ENCODE measurements around the gene COL9A3.

Gene COL9A3

DNA sequence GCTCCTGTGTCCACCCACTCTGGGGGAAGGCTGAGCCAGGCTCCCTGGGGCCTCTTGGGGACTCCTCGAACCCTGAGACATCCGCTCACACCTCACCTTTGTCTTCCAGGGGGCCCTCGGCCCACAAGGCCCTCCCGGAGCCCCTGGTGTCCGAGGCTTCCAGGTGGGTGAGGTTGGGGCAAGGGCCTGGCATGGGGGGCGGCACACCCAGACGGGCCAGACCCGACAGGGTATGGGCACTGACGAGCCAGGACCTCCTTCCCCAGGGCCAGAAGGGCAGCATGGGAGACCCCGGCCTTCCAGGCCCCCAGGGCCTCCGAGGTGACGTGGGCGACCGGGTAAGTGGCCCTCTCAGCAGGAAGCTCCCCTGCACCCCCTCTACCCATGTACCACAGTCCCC, 13.4 kb downstream of the COL9A3 start:
- no peak for DNase-seq
- in situ Hi-C loops (cut with MboI; ENCODE audit: low pct_unique_long_range_greater_than_20kb, low sequenced_read_pairs): no loop called here

DNA sequence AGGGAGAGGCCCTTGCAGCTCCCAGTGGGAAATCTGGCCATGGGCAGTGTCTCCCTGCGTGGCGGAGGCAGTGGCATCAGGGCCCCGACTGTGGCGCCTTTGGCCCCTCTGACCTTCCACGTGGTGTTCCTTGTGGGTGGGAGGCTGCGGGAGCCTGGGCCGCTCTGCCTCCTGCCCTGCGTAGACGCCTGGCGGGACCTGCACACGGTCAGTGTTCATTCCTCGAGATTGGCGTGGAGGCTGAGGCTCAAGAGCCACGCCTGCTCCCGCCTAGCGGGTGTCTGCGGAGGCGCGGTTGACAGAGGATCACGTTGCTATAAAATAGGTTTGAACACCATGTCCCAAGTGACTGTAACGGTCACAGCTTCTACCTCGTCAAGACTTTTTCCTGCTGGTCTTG, 14.0 kb downstream of the COL9A3 start:
- in situ Hi-C loops (cut with MboI; ENCODE audit: low pct_unique_long_range_greater_than_20kb, low sequenced_read_pairs): no loop called here
- DNase-seq: no peak

DNA sequence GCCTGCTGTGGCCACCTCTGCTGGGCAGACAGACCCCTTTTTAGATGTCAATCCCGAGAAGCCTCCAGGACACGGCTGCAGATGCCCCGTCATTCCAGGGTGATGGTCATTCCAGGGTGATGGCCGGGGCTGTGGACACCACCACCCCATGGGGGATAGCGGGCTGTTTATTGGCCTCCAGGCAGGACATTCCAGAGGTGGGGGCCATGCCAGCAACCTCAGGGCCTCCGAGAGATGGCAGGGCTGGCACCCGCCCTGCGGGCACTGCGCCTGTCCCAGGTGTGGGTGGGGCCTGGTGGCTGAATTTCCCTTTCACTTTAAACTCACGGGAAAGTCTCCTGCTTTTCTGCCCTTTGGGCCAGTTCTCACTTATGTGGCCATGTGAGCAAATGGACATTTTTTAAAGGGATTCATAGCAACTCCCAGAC, 14.5 kb downstream of the COL9A3 start:
- no peak for DNase-seq
- in situ Hi-C loops (cut with MboI; ENCODE audit: low pct_unique_long_range_greater_than_20kb, low sequenced_read_pairs): no loop called here

DNA sequence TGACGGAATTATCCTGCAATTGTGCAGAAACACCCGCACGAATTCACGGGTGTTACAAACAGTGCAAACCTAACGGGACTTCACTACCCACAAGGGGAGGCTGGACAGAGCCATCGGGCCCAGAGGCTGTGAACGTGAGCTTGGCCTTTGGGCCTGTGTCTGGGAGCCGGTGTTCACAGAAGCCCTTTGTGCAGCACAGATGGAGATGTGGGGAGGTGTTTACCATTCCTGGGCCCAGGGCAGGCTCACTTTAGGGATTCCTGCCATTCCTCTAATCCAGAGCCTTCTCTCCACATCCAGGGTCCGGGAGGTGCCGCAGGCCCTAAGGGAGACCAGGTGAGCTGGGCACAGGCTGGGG, 15.0 kb downstream of the COL9A3 start:
- in situ Hi-C loops (cut with MboI; ENCODE audit: low pct_unique_long_range_greater_than_20kb, low sequenced_read_pairs): no loop called here
- no peak for DNase-seq

DNA sequence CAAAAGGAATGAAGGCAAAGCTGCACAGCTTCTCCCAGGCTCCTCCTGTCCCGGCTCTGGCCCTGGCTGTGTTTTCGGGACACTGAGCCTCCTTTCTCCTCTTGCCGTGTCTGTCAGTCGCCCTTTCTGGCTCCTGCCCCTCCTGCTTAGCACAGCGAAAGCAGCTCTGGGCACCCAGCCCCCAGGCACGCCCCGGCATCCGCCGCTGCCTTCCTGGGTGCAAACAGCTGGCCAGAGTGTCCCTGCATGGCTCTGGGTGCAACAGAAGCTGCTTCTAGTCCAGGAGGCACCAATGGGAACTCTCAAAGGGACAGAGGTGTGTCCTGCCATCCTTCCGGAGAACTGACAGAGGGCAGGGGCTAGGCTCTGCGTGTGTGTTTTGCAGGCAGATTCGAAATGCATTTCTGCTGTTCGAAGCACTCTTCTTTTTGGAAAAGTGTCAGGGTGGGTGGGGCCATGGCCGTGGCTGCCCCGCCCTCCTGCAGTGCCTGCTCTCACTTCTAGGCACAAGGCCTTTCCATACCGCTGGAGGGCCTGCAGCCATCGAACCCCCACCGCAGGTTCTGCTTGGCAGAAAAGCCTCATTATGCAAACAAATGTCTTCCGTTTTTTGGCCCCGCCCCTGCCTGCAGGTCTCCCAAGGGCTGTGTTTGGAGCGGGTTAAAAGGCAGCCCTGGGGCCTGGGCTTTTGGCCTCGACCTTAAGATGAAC, 15.5 kb downstream of the COL9A3 start:
- in situ Hi-C loops (cut with MboI; ENCODE audit: low pct_unique_long_range_greater_than_20kb, low sequenced_read_pairs): no loop called here
- DNase-seq: peak; percentile 96

DNA sequence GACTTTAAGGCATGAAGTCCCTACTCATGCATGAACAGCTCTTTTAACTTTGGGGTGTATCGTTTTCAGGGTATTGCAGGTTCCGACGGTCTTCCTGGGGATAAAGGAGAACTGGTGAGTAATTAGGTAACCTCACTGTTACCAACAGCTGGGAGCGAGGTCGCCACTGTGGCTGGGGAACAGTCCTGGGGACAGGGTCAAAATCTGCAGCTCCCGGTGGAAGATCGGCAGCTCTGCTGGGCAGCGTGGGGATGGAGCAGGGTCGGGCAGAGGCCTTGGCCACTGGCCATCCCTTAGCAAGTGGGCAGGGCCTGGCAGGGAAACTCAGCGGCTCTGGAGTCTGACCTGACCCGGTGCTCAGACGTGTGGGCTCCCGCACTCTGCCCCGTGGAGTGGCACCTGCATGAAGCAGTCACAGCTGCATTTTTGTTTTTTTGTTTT, 16.1 kb downstream of the COL9A3 start:
- DNase-seq: no peak
- in situ Hi-C loops (cut with MboI; ENCODE audit: low pct_unique_long_range_greater_than_20kb, low sequenced_read_pairs): no loop called here

DNA sequence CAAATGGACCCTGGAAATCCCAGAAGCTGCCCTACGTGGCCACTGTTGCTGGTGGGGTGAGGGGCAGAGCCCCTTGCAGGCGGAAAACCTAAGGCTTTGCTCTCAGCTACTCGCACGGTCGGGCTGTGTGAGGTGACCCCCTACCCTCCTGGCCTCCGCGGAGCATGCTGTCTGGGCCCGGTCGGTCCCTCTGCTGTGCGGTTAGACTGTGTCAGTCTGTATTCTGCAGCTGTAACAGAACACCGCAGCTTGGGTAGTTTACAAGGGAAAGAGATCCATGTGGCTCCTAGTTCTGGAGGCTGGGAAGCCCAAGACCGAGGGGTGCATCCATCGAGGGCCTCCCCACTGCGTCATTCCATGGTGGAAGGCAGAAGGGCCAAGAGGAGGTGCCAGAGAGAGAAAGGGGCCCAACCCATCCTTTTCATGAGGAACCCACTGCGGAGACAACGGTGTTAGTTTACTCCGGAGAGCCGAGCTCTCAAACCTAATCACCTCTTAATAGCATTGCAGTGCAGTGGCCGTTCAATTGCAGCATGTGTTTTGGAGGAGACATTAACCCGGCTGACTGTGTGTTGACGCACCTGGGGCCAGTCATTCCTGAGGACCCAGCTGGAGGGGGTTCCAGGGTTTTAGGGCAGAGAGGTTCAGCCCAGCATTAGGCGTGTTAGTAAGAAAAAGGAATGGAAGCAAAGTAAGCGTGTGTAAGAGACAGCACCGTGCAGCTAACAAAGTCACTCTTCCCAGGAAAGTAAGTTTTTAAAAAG, 18.3 kb downstream of the COL9A3 start:
- DNase-seq: no peak
- in situ Hi-C loops (cut with MboI; ENCODE audit: low pct_unique_long_range_greater_than_20kb, low sequenced_read_pairs): no loop called here

DNA sequence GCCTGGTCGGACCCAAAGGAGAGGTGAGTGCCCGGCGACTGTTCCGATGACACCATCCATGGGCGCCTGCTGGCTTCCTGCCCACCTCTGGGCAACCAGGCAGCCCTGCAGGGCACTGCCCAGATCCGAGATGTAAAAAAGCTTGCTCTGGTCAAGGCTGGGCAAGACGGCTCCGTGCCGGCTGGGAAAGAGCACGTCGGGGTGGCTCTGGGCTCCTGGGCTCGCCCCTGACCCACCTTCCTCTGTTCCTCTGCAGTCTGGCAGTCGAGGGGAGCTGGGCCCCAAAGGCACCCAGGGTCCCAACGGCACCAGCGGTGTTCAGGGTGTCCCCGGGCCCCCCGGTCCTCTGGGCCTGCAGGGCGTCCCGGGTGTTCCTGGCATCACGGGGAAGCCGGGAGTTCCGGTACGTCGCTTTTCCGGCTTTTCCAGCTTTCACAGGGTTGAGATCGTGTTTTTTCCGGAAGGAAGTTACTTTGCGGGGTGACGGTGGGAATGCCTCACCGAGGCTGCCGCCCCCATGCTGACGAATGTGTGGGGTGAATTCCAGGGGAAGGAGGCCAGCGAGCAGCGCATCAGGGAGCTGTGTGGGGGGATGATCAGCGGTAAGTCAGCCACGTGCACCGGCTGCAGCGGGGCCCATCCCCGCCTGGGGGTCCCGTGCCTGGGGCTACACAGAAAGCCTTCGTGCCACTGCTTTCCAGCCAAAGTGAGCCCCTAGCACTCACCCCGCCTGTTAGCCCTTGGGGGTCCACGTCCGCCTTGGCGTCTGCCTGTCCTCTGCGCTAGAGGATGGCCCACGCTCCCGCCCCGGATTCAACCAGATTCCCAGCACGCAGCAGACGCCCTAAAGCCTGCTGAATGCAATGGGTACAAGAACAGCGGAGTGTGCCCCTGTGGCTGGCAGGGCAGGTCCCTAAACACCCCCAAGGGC, 19.3 kb downstream of the COL9A3 start:
- in situ Hi-C loops (cut with MboI; ENCODE audit: low pct_unique_long_range_greater_than_20kb, low sequenced_read_pairs): no loop called here

DNA sequence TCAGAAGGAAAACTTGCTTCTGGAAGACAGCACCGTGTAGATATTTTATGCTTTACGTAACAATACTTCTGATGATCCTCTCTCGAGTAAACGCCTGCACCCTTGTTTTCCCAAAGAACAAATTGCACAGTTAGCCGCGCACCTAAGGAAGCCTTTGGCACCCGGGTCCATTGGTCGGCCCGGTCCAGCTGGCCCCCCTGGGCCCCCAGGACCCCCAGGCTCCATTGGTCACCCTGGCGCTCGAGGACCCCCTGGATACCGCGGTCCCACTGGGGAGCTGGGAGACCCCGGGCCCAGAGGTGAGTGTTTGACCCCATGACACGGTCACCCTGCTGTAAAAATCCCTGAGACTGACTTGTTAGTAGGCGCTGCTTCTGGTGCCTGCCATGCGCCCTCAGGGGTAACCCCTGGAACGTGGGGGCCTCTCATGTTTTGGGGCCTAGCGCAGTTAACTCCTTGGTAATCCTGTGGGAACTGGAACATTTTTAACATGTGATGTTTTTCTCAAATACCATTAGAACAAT, 20.2 kb downstream of the COL9A3 start:
- in situ Hi-C loops (cut with MboI; ENCODE audit: low pct_unique_long_range_greater_than_20kb, low sequenced_read_pairs): no loop called here
- no peak for DNase-seq

More for the DNA sequence above, 19.3 kb downstream of the COL9A3 start:
- no peak for DNase-seq

DNA sequence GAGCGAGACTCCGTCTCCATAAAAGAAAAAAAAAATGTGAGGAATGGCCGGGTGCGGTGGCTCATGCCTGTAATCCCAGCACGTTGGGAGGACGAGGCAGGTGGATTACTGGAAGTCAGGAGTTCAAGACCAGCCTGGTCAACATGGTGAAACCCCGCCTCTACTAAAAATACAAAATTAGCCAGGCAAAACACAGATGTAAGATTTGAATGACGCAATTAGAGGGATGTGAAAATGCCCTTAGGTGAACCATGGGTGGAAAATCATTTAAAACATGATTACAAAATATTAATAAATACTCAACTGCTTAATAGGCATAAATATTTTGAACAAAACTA, 20.9 kb downstream of the COL9A3 start:
- in situ Hi-C loops (cut with MboI; ENCODE audit: low pct_unique_long_range_greater_than_20kb, low sequenced_read_pairs): no loop called here
- DNase-seq: no peak

DNA sequence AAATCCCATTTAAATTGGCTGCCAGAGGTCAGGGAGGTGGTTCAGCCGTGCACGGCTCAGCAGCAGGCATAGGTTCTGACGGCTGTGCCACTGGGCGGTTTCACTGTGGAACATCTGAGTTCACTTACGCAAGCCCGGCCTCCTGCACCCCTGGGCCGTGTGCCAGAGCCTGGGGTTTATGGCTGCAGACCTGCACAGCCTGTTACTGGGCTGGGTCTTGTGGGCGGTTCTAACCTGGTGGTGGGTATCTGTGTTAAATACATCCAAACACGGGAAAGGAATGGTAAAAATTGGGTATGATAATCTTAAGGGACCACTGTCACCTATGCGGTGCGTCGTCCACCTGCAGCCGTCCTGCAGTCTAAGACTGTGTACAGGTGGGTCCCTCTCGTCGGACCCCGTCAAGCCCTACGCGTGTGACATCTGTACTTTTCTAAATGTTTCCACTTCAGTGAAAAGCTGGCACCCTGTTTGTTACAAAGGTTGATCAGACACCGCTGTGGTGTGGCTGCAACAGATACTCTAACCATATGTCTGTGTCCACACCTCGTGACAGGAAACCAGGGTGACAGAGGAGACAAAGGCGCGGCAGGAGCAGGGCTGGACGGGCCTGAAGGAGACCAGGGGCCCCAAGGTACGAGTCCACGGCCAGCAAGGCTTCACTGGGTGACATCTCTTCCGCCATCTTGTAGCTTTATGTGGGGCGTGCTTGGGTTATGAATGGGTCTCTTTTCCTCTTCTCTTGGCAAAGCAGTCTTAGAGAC, 21.5 kb downstream of the COL9A3 start:
- DNase-seq: no peak

DNA sequence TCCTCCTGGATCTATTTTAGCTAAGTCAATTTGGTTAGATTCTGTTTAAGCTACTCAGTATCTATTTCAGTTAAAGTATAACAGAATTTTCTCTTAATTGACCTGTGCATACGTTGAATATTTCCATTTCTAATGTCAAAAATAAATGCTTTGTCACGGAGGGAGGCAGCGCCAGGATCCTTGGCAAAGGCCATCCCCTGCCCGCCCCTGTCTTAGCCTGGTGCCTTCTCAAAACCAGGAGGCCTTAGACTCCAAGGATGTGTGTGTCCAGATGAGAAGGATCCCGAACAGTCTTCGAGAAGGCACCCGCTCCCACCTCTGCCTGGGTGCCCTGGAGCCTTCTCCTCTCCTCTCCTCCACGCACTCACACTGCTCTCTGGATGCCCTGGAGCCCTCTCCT, 22.4 kb downstream of the COL9A3 start:
- no peak for DNase-seq
- in situ Hi-C loops (cut with MboI; ENCODE audit: low pct_unique_long_range_greater_than_20kb, low sequenced_read_pairs): no loop called here

More for the DNA sequence above, 21.5 kb downstream of the COL9A3 start:
- in situ Hi-C loops (cut with MboI; ENCODE audit: low pct_unique_long_range_greater_than_20kb, low sequenced_read_pairs): no loop called here

DNA sequence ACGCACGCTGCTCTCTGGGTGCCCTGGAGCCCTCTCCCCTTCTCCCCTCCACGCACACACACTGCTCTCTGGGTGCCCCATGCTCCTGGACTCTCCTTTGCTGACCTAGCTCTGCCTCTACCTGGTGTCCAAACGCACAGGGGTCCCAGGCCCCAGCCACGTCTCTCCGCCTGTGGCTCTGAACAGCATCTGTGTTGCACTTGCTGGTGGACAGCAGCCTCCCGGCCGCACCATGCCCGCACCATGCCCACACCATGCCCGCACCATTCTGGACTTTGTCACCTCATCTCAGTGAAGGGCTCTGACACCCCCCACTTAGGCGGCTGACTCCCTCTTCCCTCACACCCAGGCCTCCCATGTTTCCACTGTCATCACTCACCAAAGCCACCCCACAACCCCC, 23.0 kb downstream of the COL9A3 start:
- DNase-seq: no peak
- in situ Hi-C loops (cut with MboI; ENCODE audit: low pct_unique_long_range_greater_than_20kb, low sequenced_read_pairs): no loop called here

DNA sequence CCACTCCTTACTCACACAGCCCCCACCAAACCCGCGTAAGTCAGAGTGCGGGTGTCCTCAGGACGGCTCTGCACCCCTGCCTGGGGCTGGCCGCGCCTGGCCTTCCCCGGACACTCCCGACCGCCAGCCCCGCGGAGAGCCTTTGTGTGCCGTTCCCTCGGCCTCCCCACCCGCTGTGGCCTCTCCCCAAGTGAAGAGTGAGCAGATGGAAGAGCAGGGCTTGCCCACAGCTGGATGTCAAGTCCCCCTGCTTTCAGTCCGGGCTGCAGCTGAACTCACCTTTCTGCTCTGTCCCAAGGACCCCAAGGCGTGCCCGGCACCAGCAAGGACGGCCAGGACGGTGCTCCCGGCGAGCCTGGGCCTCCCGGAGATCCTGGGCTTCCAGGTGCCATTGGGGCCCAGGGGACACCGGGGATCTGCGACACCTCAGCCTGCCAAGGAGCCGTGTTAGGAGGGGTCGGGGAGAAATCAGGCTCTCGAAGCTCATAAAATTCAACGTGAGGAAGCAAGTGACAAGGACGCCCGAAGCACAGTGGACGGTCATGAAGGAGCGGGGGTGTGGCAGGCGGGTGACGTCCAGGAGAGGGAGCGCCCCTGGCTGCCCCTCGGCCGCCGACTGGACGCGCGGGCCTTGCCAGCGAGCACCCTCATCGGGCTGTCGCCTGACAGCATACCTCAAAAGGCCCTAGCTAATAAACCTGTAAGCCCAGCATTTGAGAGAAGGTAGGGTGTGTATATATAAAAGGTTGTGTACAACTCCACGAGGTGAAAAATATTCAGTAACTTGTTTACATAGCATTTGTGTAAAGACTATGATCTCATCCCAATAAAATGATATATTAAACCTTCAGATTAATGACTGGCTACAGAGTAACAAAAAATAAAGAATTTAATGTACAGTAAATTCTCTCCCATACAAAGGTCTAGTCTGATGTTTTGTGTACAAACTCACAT, 23.7 kb downstream of the COL9A3 start:
- DNase-seq: no peak
- in situ Hi-C loops (cut with MboI; ENCODE audit: low pct_unique_long_range_greater_than_20kb, low sequenced_read_pairs): no loop called here

DNA sequence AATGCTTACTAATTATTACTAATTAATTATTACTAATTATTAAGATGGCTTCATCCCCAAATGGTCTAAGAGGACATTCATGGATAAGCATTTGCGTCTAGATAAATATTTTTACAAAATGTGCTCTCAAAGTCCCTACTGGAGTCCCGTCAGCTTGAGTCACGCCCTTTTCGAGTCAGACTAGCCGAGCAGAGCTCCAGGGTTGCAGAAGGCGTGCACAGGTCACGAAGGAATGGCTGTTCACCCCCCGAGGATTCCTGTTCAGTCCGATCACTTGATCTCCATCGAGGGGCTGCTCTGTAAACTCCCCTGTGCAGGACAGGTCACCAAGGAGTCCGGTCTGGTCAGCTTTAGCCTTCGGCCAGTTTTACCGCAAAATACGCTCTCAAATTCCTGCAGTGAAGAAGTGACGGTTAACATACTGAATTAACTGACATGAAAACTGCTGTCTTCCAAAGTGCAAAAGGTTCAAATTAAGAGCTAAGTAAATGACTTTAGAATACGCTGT, 24.9 kb downstream of the COL9A3 start:
- in situ Hi-C loops (cut with MboI; ENCODE audit: low pct_unique_long_range_greater_than_20kb, low sequenced_read_pairs): no loop called here
- no peak for DNase-seq

DNA sequence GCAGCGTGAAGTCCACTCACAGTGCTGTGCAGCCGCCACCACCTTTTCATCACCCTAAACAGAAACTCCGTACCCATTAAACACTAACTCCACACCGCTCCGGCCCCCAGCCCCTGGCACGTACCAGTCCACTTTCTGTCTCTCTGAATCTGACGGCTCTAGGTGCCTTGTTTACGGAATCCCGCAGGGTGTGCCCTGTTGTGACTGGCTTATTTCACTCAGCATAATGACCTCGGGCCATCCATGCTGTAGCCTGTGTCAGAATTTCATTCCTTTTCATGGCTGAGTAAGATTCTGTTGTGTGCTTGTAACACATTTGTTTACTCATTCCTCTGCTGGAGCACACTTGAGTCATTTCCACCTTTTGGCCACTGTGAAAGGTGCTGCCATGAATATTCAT, 26.8 kb downstream of the COL9A3 start:
- in situ Hi-C loops (cut with MboI; ENCODE audit: low pct_unique_long_range_greater_than_20kb, low sequenced_read_pairs): no loop called here
- DNase-seq: no peak

DNA sequence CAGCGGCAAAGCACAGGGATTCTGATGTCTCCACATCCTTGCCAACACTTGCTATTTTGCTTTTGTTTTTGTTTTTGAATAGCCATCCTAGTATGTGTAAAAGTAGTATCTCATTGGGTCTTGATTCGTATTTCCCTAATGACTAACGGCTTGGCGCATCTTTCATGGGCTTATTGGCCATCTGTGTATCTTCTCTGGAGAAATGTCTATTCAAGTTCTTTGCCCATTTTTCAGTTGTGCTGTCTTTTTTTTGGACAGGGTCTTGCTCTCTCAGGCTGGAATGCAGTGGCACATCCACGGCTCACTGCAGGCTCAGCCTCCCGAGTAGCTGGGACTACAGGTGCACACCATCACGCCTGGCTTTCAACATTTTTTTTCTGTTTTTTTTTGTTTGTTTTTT, 27.3 kb downstream of the COL9A3 start:
- DNase-seq: no peak
- in situ Hi-C loops (cut with MboI; ENCODE audit: low pct_unique_long_range_greater_than_20kb, low sequenced_read_pairs): no loop called here

All from KBM-7 (cell line).